DOHH2 (cell line): ENCODE data around the gene CAMTA1.

Source experiments
- H3F3A ChIP-seq: fragments of 200-600 bp; sonication (generic), shearing (Covaris generic); 2 replicates; pipeline ENCODE4 v1.6.0; 2016; ENCODE audit warnings: antibody characterized with exemption, mild to moderate bottlenecking; ENCODE audit not compliant: control insufficient read depth, insufficient read depth
- H3K27ac ChIP-seq: fragments of 200-600 bp; sonication (generic); 2 replicates; pipeline ENCODE4 v1.5.1; 2014; ENCODE audit warnings: low read depth, mild to moderate bottlenecking, low read length, moderate library complexity
- H3K27me3 ChIP-seq: fragments of 200-600 bp; sonication (generic); 2 replicates; pipeline ENCODE4 v1.6.1; 2014; ENCODE audit warnings: mild to moderate bottlenecking, low read length, mixed read lengths; ENCODE audit not compliant: control insufficient read depth
- H3K36me3 ChIP-seq: fragments of 200-600 bp; sonication (generic); 2 replicates; pipeline ENCODE4 v1.6.1; 2014; ENCODE audit warnings: mild to moderate bottlenecking, low read length, moderate library complexity, mixed read lengths; ENCODE audit not compliant: control insufficient read depth
- H3K4me1 ChIP-seq: fragments of 200-600 bp; sonication (generic); 2 replicates; pipeline ENCODE4 v1.6.1; 2014; ENCODE audit warnings: mild to moderate bottlenecking, low read length, mixed read lengths; ENCODE audit not compliant: control insufficient read depth
- H3K4me2 ChIP-seq: fragments of 200-600 bp; sonication (generic); 2 replicates; pipeline ENCODE4 v1.6.0; 2014; ENCODE audit warnings: mild to moderate bottlenecking, low read length, moderate library complexity
- H3K4me3 ChIP-seq: fragments of 200-600 bp; sonication (generic); 2 replicates; pipeline ENCODE4 v1.5.1; 2014; ENCODE audit warnings: mild to moderate bottlenecking, low read length, mixed read lengths
- H3K79me2 ChIP-seq: fragments of 200-600 bp; sonication (generic); 2 replicates; pipeline ENCODE4 v1.6.1; 2014; ENCODE audit warnings: mild to moderate bottlenecking, low read length, mixed read lengths; ENCODE audit not compliant: control insufficient read depth
- H3K9me2 ChIP-seq: fragments of 200-600 bp; sonication (generic); replicated peaks from 2 replicates; pipeline ENCODE4 v1.6.1; 2014; ENCODE audit warnings: mild to moderate bottlenecking, low read length, mixed read lengths; ENCODE audit not compliant: control insufficient read depth
- H3K9me3 ChIP-seq: fragments of 200-600 bp; sonication (generic); 2 replicates; pipeline ENCODE4 v1.6.1; 2014; ENCODE audit warnings: antibody characterized with exemption, low read length, mixed read lengths; ENCODE audit not compliant: control insufficient read depth, insufficient read depth
- H4K20me1 ChIP-seq: fragments of 200-600 bp; sonication (generic); 2 replicates; pipeline ENCODE4 v1.6.0; 2014; ENCODE audit warnings: low read depth, mild to moderate bottlenecking, antibody characterized with exemption, low read length, moderate library complexity; ENCODE audit not compliant: control insufficient read depth, insufficient read depth
- CTCF ChIP-seq: fragments of 200-600 bp; sonication (generic); IDR thresholded peaks from one replicate; pipeline ENCODE4 v1.5.1; 2014; ENCODE audit warnings: antibody characterized with exemption, mild to moderate bottlenecking, low read depth, low read length; ENCODE audit not compliant: poor library complexity, severe bottlenecking
- EZH2phosphoT487 ChIP-seq: fragments of 200-600 bp; sonication (generic); IDR thresholded peaks from 2 replicates; pipeline ENCODE4 v1.6.1; 2017; ENCODE audit warnings: borderline replicate concordance, mild to moderate bottlenecking, antibody characterized with exemption, low read length, moderate library complexity, mixed read lengths

The CAMTA1 gene

DNA sequence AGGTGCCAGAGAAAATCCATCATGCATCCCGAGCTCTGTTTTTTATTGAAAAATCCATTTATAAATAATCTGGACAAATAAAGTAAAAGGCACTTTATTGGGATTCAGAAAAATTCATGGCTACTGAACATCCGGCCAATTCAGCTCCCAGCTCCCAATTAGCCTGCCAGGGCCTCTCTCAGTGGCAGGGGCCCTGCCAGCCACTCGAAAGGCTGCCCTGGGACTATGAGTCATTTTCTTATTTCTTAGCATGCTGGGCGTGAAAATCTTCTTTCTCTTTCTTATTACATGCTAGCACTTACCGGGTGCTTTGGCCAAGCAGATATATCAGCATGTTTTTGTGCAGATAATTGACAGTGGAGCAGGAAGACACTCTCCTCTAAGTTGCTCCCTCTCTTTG, 283.3 kb downstream of the CAMTA1 start:
- H3K4me2 ChIP-seq: no peak overlapping the region
- TF ChIP-seq CTCF (no peak), EZH2phosphoT487 (no peak)
- H3K36me3 ChIP-seq: no peaks in the 10 kb centered on the region
- H3K4me3 ChIP-seq: no peak overlapping the region
- peaks cover 10% of the 10 kb centered on the region for H3K4me1 ChIP-seq
- no peaks in the 10 kb centered on the region for H3F3A ChIP-seq
- no peak overlapping the region for H3K27ac ChIP-seq
- H3K79me2 ChIP-seq: no peaks in the 10 kb centered on the region
- peaks cover 13% of the 10 kb centered on the region; the same call in 1 of the 2 replicates for H3K27me3 ChIP-seq
- no peaks in the 10 kb centered on the region for H3K9me3 ChIP-seq
- H3K9me2 ChIP-seq: no peaks in the 10 kb centered on the region
- no peaks in the 10 kb centered on the region for H4K20me1 ChIP-seq

DNA sequence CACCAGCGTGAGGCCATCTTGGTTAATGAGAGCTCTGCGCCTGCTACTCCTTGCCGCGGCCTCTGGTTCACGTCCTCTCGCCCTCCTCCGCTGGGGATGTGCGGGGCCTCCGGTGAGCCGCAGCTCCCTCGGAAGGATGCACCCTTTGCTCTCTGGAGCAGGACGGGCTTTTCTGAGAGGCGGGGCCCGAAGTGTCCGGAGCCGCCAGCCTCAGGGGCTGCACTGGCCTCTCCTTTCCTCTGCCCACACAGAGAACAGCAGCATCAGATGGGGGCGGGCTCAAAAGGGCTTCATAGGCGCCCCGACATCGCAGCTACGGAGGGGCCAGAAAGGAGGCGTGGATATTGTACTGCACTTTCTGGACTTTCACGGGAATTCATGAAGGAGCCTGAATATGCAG, 284.7 kb downstream of the CAMTA1 start:
- no peaks in the 10 kb centered on the region for H3K9me2 ChIP-seq
- H3K79me2 ChIP-seq: no peaks in the 10 kb centered on the region
- peaks cover 10% of the 10 kb centered on the region for H3K4me1 ChIP-seq
- no peaks in the 10 kb centered on the region for H3F3A ChIP-seq
- peak overlapping the region; percentile 26; the same call in 1 of the 2 replicates for H3K4me3 ChIP-seq
- H3K36me3 ChIP-seq: no peaks in the 10 kb centered on the region
- H3K4me2 ChIP-seq: peak overlapping the region; percentile 24
- no peaks in the 10 kb centered on the region for H4K20me1 ChIP-seq
- H3K27me3 ChIP-seq: peaks cover 13% of the 10 kb centered on the region; the same call in 1 of the 2 replicates
- no peaks in the 10 kb centered on the region for H3K9me3 ChIP-seq
- TF ChIP-seq EZH2phosphoT487 (no peak), CTCF (no peak)
- H3K27ac ChIP-seq: no peak overlapping the region

DNA sequence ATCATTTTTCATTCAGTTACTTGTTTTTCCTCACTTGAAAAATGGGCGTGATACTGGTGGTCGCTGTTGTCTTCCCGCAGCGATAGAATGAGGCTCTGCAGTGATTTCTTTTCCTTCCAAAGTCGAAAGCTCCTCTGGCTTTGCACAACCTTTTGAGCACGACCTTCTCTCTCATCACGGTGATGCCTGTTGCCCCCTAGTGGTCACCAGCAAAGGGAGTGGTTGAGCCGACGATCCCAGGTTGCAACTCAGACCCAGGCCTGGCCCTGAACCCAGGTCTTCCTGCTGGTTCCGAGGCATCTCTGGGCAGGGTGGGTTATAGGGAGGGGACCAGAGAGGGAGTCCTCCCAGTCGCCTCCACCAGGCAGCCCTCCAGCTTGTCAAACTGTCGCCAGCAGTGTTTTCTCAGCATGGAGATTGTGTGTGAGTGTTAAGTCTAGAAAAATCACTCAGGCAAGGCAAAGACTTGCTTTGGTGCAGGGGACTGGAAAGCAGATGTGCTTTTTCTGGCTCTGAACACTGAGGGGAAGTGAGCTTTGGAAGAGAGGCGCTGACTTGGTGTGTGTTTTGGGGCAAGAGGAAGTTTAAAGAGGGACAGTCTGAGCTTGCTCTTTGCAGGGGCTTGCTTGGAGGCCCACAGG, 285.3 kb downstream of the CAMTA1 start:
- Histone ChIP-seq H3K4me2 (peak overlapping the region; percentile 24), H3K4me3 (peak overlapping the region; percentile 26; the same call in 1 of the 2 replicates)

More for the DNA sequence above, 285.3 kb downstream of the CAMTA1 start:
- H3K4me1 ChIP-seq: peaks cover 10% of the 10 kb centered on the region
- H3K36me3 ChIP-seq: no peaks in the 10 kb centered on the region
- H3K79me2 ChIP-seq: no peaks in the 10 kb centered on the region
- no peaks in the 10 kb centered on the region for H4K20me1 ChIP-seq
- no peak overlapping the region for H3K27ac ChIP-seq
- H3K9me2 ChIP-seq: no peaks in the 10 kb centered on the region
- peak; percentile 91 for TF ChIP-seq CTCF
- TF ChIP-seq EZH2phosphoT487: no peak
- H3F3A ChIP-seq: no peaks in the 10 kb centered on the region
- peaks cover 13% of the 10 kb centered on the region; the same call in 1 of the 2 replicates for H3K27me3 ChIP-seq
- no peaks in the 10 kb centered on the region for H3K9me3 ChIP-seq
